Heart left ventricle (tissue), 16 donors: ENCODE results near the gene OGA. TPM values are rescaled to one million over a fixed set of nuclear protein-coding genes. Genes with fewer than 3 reads are reported as not detected.
A peak's percentile ranks its signal among the peaks of the same experiment; 100 is the strongest.

Source experiments
- ATAC-seq, 4 donors: fragments of 200-7000 bp; cut with Tn5 transposase; one replicate each; pipeline ENCODE4 v1.9.1; 2020 to 2022; ENCODE audit warnings: moderate library complexity in 4 of 4, mild to moderate bottlenecking in 3 of 4, moderate number of reproducible peaks in 1 of 4
- DNase-seq, 5 donors: peaks; one replicate each; pipeline ENCODE4 v3.0.0-alpha.2; 2020
- H3K27ac ChIP-seq, 12 donors: fragments of 200-600 bp; sonication (generic) in 4 of 12; one replicate each; pipeline versions ENCODE4 v1.5.0 to v1.8.0; 2016 to 2022; ENCODE audit warnings: mild to moderate bottlenecking in 2 of 12
- H3K27me3 ChIP-seq, 9 donors: fragments of 200-600 bp; sonication (generic) in 2 of 9; one replicate each; pipeline versions ENCODE4 v1.5.1 to v1.8.0; 2016 to 2022; ENCODE audit warnings: mild to moderate bottlenecking in 3 of 9
- H3K36me3 ChIP-seq, 9 donors: fragments of 200-600 bp; sonication (generic) in 2 of 9; one replicate each; pipeline versions ENCODE4 v1.5.0 to v1.8.0; 2018 to 2022; ENCODE audit warnings: mild to moderate bottlenecking in 2 of 9
- H3K4me1 ChIP-seq, 12 donors: fragments of 200-600 bp; sonication (generic) in 4 of 12; one replicate each; pipeline versions ENCODE4 v1.5.0 to v1.8.0; 2016 to 2022; ENCODE audit warnings: mild to moderate bottlenecking in 3 of 12
- H3K4me3 ChIP-seq, 12 donors: fragments of 200-600 bp; sonication (generic) in 4 of 12; one replicate each; pipeline versions ENCODE4 v1.5.0 to v1.8.0; 2017 to 2022; ENCODE audit warnings: mild to moderate bottlenecking in 9 of 12, moderate library complexity in 4 of 12
- H3K9me3 ChIP-seq, 12 donors: fragments of 200-600 bp; sonication (generic) in 4 of 12; one replicate each; pipeline versions ENCODE4 v1.5.0 to v1.8.0; 2016 to 2022; ENCODE audit warnings: mild to moderate bottlenecking in 1 of 12
- CTCF ChIP-seq, 12 donors: fragments of 200-600 bp; sonication (generic) in 4 of 12; IDR thresholded peaks; one replicate each; pipeline versions ENCODE4 v1.5.0 to v1.8.0; 2018 to 2022; ENCODE audit warnings: antibody characterized with exemption in 12 of 12, mild to moderate bottlenecking in 5 of 12
- POLR2A ChIP-seq, 2 donors: fragments of 450-650 bp; IDR thresholded peaks; one replicate each; pipeline ENCODE4 v1.6.1; 2017; ENCODE audit warnings: antibody characterized with exemption in 2 of 2, mild to moderate bottlenecking in 2 of 2, moderate library complexity in 2 of 2
- WGBS, 4 donors: extraction: QIAGEN DNeasy Blood & Tissue Kit in 2 of 4; methylation state at CpG; one replicate each; pipeline versions ENCODE4 v1.1.5 to v1.1.7; 2013 to 2018; 5-methylcytosine and 5-hydroxymethylcytosine counted together
- intact Hi-C, 10 donors: fragments of 100-400 bp; cut with DNase I; formaldehyde crosslinking; loops; one replicate each; pipeline versions ENCODE4 v1.11.1 to v1.14.2; 2022
- polyA plus RNA-seq, 2 donors: library from polyadenylated mRNA; stranded (reverse); fragments of 200-250 nt; gene quantifications; one replicate each; pipeline ENCODE4 v1.2.3, GENCODE V29; 2013
- total RNA-seq, 9 donors: library from RNA; depleted of rRNA in 2 of 9; stranded (reverse); fragments of >200 nt in 2 of 9; fragmentation: NEBNext Ultra II Directional in 3 of 9; extraction: Animal tissue kit (Norgen Biotek cat#: 25700) in 3 of 9; gene quantifications; one replicate each; pipeline versions ENCODE4 v1.1.0 to v1.2.4, GENCODE V29; 2016 to 2023
- donor health status: ischemic (EF 13 %, LVEDD 7.1; RV severe dilation, severe dysfunction).
- donor health status: healthy with polysubstance abuse.
- donor health status: DM: no; HTN: yes; CAD: no.
- donor health status: DM: no; HTN: no; CAD: no.
- donor health status: ischemic (EF 25% LVEDD 6.9; RV normal size, moderate dysfunction).
- donor health status: ischemic (EF 25% LVEDD 5.7; RV mildly dilated, moderate dysfunction).
- donor health status: healthy.
- donor health status: DM: yes; HTN: yes; CAD: no.
- donor health status: ischemic (EF 35%, LVEDD 5.7; RV mildly dilated, moderate dysfunction).
- donor health status: nonischemic (EF 11% LVEDD 7.7; RV severe dilation, severe dysfunction).
- donor health status: DM: yes; HTN: yes; CAD: no.
- donor health status: PGD.
- donor health status: ischemic (EF 29% LVEDD 5.4; RV normal size, mild dysfunction).
- donor health status: nonischemic (EF 23%, LVEDD 6.1; RV moderate dilation, normal function).

The OGA gene
- total and polyA plus RNA-seq, 11 donors: 42.1 to 164 (median 90.7) TPM

- no peak for ATAC-seq
- no peak overlapping the region for H3K4me3 ChIP-seq
- 91 to 97% (median 96%) methylated on average over 5 of the region's 5 CpGs for WGBS, 4 donors
- no peaks in the 10 kb centered on the region for H3K27me3 ChIP-seq
- no peaks in the 10 kb centered on the region for H3K9me3 ChIP-seq
- no peak for TF ChIP-seq CTCF (IDR thresholded peaks at IDR 0.05)
- no peak for TF ChIP-seq POLR2A (IDR thresholded peaks at IDR 0.05)
- H3K4me1 ChIP-seq: peaks cover 0 to 23% (median 18%) of the 10 kb centered on the region in 12 donors
- no peak overlapping the region for H3K27ac ChIP-seq
- H3K36me3 ChIP-seq: peaks cover 0 to 24% (median 10%) of the 10 kb centered on the region in 9 donors
- intact Hi-C loops: no loop called here
- no peak for DNase-seq
These were observed 8.7 kb upstream of the OGA start for GRCh38 chr10:101826852-101827434.

DNA sequence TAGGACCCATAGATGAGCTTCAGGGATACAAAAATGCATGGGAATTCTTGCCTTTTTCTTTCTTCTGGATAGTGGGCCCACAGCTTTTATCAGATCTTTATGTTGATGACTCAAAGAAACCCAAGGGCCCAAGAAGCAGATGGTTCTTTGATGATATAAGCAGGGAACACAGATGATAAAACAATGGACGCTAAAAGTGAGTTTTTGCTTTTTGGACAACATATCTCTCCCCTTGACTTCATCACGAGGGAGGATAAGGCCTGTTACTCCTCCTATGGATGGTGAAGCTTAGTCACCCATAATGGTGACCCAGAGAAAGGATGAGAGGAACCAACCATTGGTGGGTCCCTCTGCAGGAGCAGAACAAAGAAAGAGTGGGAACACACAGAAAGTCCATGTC, 6.5 kb upstream of the OGA start:
- no peaks in the 10 kb centered on the region for H3K9me3 ChIP-seq
- H3K27me3 ChIP-seq: no peaks in the 10 kb centered on the region
- H3K36me3 ChIP-seq: peaks cover 0 to 24% (median 10%) of the 10 kb centered on the region in 9 donors
- ATAC-seq (no peak), DNase-seq (no peak)
- no peak overlapping the region for H3K27ac ChIP-seq
- no peak overlapping the region for H3K4me3 ChIP-seq
- whole genome bisulfite sequencing, 4 donors: 63 to 91% (median 89%) methylated on average over 2 of the region's 2 CpGs
- no peak for TF ChIP-seq CTCF (IDR thresholded peaks at IDR 0.05)
- TF ChIP-seq POLR2A (IDR thresholded peaks at IDR 0.05): no peak
- intact Hi-C loops: no loop called here
- peaks cover 0 to 7% (median under 1%) of the 10 kb centered on the region in 12 donors for H3K4me1 ChIP-seq

GRCh38 chr10:101818872-101819633, 809 bp upstream of the OGA start:
- ATAC-seq (peak; percentile 1 to 15 (median 4)), DNase-seq (peak in 1 of 5 donors; percentile 42)
- peaks cover 0 to 4% (median 0%) of the 10 kb centered on the region in 9 donors for H3K36me3 ChIP-seq
- no peaks in the 10 kb centered on the region for H3K9me3 ChIP-seq
- peak overlapping the region; percentile 70 to 100 (median 96) for H3K4me3 ChIP-seq
- TF ChIP-seq POLR2A (IDR thresholded peaks at IDR 0.05) (no peak), CTCF (IDR thresholded peaks at IDR 0.05) (no peak)
- no peaks in the 10 kb centered on the region for H3K27me3 ChIP-seq
- H3K27ac ChIP-seq: peak overlapping the region; percentile 90 to 99 (median 96)
- WGBS, 4 donors: 24 to 33% (median 29%) methylated on average over 14 of the region's 14 CpGs
- intact Hi-C loops: loop anchor here in 1 of 10 donors (5.0 kb wide), 1 partner anchor 37 kb away; the partner anchor contains the start of gene NPM3
- H3K4me1 ChIP-seq: peaks cover 0 to 34% (median 18%) of the 10 kb centered on the region in 12 donors
